ENCODE results near the gene RASGRF2. TPM values are rescaled to one million over a fixed set of nuclear protein-coding genes. Genes with fewer than 3 reads are reported as not detected.

The RASGRF2 gene
- total RNA-seq, 1 donor from 2014 or later = 4.8 TPM

DNA sequence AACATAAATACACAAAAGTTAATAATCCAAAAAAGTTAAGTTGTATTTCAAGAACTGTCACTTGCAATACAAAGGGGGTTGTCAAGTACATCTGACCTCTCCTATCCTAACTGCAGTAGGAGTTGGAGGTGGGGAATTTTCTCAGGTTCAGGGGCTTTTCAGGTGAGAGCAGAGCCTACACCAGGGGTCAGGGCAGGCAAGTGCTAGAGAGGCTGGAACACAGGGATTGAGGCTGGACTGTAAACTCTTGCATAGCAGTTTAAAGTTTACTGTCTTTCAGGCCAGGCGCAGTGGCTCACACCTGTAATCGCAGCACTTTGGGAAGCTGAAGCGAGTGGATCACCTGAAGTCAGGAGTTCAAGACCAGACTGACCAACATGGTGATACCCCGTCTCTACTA, 25.4 kb upstream of the RASGRF2 start:
- Histone ChIP-seq H3K36me3 (no peaks in the 10 kb centered on the region), H3K4me3 (no peak overlapping the region), H3K27me3 (ENCODE audit: low read depth) (no peaks in the 10 kb centered on the region), H3K27ac (replicated peaks) (no peak overlapping the region), H3K4me1 (no peaks in the 10 kb centered on the region), H3K9me3 (replicated peaks) (no peaks in the 10 kb centered on the region)
- intact Hi-C loops (cut with micrococcal nuclease) = no loop called here
- DNase-seq = no peak
- TF ChIP-seq, protein P1, sequence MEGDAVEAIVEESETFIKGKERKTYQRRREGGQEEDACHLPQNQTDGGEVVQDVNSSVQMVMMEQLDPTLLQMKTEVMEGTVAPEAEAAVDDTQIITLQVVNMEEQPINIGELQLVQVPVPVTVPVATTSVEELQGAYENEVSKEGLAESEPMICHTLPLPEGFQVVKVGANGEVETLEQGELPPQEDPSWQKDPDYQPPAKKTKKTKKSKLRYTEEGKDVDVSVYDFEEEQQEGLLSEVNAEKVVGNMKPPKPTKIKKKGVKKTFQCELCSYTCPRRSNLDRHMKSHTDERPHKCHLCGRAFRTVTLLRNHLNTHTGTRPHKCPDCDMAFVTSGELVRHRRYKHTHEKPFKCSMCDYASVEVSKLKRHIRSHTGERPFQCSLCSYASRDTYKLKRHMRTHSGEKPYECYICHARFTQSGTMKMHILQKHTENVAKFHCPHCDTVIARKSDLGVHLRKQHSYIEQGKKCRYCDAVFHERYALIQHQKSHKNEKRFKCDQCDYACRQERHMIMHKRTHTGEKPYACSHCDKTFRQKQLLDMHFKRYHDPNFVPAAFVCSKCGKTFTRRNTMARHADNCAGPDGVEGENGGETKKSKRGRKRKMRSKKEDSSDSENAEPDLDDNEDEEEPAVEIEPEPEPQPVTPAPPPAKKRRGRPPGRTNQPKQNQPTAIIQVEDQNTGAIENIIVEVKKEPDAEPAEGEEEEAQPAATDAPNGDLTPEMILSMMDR (IDR thresholded peaks at IDR 0.05; ENCODE audit: borderline replicate concordance) = no peak

DNA sequence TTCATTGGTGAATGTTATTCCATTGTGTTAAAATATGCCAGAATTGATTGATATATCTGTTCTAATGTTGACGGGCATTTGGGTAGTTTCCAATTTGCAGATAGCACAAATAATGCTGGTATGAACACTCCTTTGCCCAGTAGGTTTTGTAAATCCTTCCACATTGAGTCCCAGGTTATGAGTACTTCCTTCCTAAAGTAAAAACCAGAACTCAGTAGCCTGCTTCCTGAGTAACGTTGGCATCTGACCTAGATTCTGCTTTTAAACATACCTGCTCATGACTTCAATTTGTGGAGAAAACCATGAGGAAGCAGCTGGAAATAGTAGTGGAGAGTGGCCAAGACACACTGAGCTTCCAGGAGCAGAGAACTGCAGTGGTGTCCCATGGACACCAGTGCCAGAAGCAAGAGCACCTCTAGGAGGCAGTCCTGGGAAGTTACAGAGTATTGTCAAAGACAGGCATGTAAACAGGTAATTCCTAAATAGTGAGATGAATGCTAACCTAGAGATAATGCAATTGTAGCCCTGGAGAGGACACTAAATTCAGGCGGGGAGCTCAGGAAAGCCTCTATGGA, 24.3 kb upstream of the RASGRF2 start:
- H3K36me3 ChIP-seq = no peaks in the 10 kb centered on the region
- intact Hi-C loops (cut with micrococcal nuclease) = no loop called here
- TF ChIP-seq, protein P1 (IDR thresholded peaks at IDR 0.05; ENCODE audit: borderline replicate concordance) = no peak

DNA sequence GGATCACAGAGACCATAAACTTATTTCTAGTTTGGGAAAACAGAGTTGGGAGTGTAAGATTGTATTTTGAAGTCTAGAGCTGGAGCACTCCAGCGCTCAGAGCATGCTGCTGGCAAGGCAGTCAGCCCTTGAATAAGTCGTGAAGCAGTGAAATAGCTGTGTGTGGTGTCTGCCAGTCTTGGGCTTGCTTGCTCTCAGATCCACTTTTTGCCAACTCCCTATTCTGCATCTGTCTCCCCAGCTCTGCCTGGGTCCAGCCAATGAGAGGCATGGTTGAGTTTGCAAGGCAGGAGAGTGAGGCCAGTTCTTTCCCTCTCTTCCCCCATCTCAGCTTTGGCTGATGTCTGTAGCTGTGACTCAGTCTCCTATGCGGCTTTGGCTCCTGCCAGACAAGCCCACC, 23.3 kb upstream of the RASGRF2 start:
- intact Hi-C loops (cut with micrococcal nuclease) = no loop called here
- TF ChIP-seq, protein P1 (IDR thresholded peaks at IDR 0.05; ENCODE audit: borderline replicate concordance) = no peak
- Histone ChIP-seq H3K4me3 (no peak overlapping the region), H3K27me3 (ENCODE audit: low read depth) (no peaks in the 10 kb centered on the region), H3K27ac (replicated peaks) (no peak overlapping the region), H3K36me3 (no peaks in the 10 kb centered on the region), H3K9me3 (replicated peaks) (no peaks in the 10 kb centered on the region), H3K4me1 (no peaks in the 10 kb centered on the region)
- DNase-seq = no peak

More for the DNA sequence above, 24.3 kb upstream of the RASGRF2 start:
- no peaks in the 10 kb centered on the region for H3K27me3 ChIP-seq (ENCODE audit: low read depth)
- H3K4me1 ChIP-seq = no peaks in the 10 kb centered on the region
- H3K4me3 ChIP-seq = no peak overlapping the region
- no peak for DNase-seq
- no peaks in the 10 kb centered on the region for H3K9me3 ChIP-seq (replicated peaks)
- H3K27ac ChIP-seq (replicated peaks) = no peak overlapping the region

DNA sequence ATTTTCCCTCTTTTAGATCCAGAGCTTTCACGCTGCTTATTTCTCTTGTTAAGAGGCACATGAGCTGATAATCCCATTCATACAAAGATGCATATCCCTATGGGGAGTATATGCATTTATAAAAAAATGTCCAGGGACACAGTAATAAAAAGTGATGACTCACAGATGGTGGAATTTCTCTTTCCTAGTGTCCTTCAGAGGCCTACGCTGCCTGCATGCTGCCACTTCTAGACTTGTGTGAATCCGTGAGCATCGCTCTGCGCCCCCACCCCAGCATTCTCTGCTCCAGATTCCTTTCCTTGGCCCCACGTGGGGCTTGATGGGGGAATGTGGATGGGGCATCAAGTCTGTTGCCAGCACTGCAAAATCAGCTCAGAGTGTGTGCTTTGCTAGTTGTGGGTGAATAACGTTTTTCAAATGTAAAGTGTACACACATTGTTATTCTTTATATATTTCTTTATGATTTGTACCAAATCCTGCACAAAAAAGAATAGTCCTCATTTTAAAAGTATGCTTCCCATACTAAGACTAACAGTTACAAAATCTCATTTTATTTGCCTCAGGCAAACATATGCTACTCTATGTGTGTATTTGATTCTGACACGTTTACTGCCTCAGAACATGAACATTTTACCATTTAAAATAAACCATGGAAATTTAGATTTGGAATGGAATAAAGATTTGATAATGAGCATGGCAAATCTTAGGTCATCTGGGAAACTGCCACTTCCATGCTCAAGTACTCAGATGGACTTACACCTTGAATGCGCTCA, 22.4 kb upstream of the RASGRF2 start:
- Histone ChIP-seq H3K4me3 (no peak overlapping the region), H3K36me3 (no peaks in the 10 kb centered on the region), H3K27ac (replicated peaks) (no peak overlapping the region), H3K4me1 (no peaks in the 10 kb centered on the region), H3K9me3 (replicated peaks) (no peaks in the 10 kb centered on the region), H3K27me3 (ENCODE audit: low read depth) (no peaks in the 10 kb centered on the region)
- intact Hi-C loops (cut with micrococcal nuclease) = no loop called here
- DNase-seq = no peak
- TF ChIP-seq, protein P1 (IDR thresholded peaks at IDR 0.05; ENCODE audit: borderline replicate concordance) = no peak

DNA sequence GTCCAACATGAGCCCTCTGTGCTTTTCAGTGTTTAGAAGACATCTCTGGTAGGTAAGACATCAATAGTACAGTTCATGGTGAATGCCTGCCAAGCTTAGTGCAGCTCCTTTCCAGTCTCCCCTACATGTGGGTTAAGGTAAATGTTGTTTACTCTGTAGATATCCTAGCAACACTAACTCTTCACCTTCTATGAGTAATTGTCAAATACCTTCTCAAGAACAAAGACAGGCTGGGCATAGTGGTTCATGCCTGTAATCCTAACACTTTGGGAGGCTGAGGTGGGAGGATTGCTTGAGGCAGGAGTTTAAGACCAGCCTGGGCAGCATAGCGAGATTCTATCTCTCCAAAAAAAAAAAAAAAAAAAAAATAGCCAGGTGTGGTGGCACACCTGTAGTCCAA, 18.7 kb upstream of the RASGRF2 start:
- H3K4me1 ChIP-seq = no peaks in the 10 kb centered on the region
- intact Hi-C loops (cut with micrococcal nuclease) = no loop called here
- no peak overlapping the region for H3K4me3 ChIP-seq
- no peak for DNase-seq
- H3K27me3 ChIP-seq (ENCODE audit: low read depth) = no peaks in the 10 kb centered on the region
- H3K9me3 ChIP-seq (replicated peaks) = peaks cover 13% of the 10 kb centered on the region
- TF ChIP-seq, protein P1 (IDR thresholded peaks at IDR 0.05; ENCODE audit: borderline replicate concordance) = no peak
- no peaks in the 10 kb centered on the region for H3K36me3 ChIP-seq
- H3K27ac ChIP-seq (replicated peaks) = no peak overlapping the region
